Effector memory CD8-positive, alpha-beta T cell (primary cell): ENCODE data around the gene PCDH1.
A peak's percentile ranks its signal among the peaks of the same experiment; 100 is the strongest.

Experiments
- ATAC-seq: fragments of 150-1000 bp; cut with Tn5 transposase; replicated peaks from 2 replicates; pipeline ENCODE4 v1.10.0; 2021; ENCODE audit warnings: mild to moderate bottlenecking, moderate library complexity
- DNase-seq, 3 experiments: peaks; one replicate each; pipeline ENCODE4 v3.0.0; 2021
- H3K27ac Mint-ChIP-seq, 2 donors: one replicate each; pipeline ENCODE4 v1.8.0; 2022; ENCODE audit warnings: mild to moderate bottlenecking in 2 of 2, mixed read lengths in 2 of 2, moderate library complexity in 2 of 2
- H3K27me3 Mint-ChIP-seq, 2 donors: one replicate each; pipeline ENCODE4 v1.8.0; 2022; ENCODE audit warnings: mixed read lengths in 2 of 2
- H3K36me3 Mint-ChIP-seq: one replicate; pipeline ENCODE4 v1.8.0; 2022; ENCODE audit warnings: mild to moderate bottlenecking, moderate library complexity, mixed read lengths; ENCODE audit not compliant: insufficient read depth
- H3K4me1 Mint-ChIP-seq, 2 donors: one replicate each; pipeline ENCODE4 v1.8.0; 2022; ENCODE audit warnings: low read depth in 2 of 2, mixed read lengths in 2 of 2
- H3K4me3 Mint-ChIP-seq, 2 donors: one replicate each; pipeline ENCODE4 v1.8.0; 2022; ENCODE audit warnings: mild to moderate bottlenecking in 2 of 2, mixed read lengths in 2 of 2, moderate library complexity in 2 of 2
- H3K9me3 Mint-ChIP-seq, 2 donors: one replicate each; pipeline ENCODE4 v1.8.0; 2022; ENCODE audit warnings: mixed read lengths in 2 of 2

Gene PCDH1

DNA sequence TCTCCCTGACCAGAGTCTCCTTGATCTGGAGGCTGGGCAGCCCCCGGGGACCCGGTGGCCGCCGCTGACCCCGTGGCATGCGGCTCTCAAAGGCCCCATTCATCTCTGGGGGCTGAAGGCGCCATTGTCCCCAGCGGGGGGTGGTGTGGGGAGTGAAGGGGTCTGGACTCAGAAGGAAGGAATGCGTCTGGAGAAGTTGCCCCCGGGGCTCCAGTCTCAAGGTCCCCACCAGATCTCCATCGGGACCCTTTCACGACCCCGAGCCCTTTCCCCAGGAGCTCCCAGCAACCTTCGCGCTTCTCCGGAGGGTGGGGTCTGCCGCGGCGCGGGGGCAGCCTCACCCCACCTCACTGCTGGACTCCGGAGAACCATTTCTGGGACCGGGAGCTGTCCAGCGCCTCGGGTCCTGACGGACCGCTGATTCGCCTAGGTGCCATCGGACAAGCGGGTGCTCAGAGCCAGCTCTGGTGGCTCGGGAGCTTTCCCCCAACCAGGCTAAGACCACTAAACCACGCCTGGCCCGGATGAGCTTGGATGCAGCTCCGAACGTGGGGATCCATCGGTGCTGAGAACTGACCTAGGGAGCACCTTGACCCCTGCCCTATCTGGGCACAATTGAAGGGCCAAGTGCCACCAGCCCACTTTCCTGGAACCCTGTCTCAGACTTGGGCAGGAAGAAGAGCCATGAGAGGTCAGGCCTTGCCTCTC lies 5.1 kb upstream of the PCDH1 start:
- Mint-ChIP-seq H3K4me1 (peaks cover 13 to 18% of the 10 kb centered on the region in 2 donors), H3K4me3 (no peak overlapping the region), H3K36me3 (peaks cover 1% of the 10 kb centered on the region), H3K27me3 (peaks cover 68 to 86% of the 10 kb centered on the region in 2 donors), H3K9me3 (no peaks in the 10 kb centered on the region), H3K27ac (no peak overlapping the region)
- ATAC-seq (no peak), DNase-seq (peak in 1 of 3 experiments; percentile 18)

- Mint-ChIP-seq H3K27me3 (peaks cover 68 to 91% of the 10 kb centered on the region in 2 donors), H3K9me3 (no peaks in the 10 kb centered on the region), H3K4me3 (no peak overlapping the region), H3K36me3 (no peaks in the 10 kb centered on the region), H3K4me1 (peaks cover 13 to 20% of the 10 kb centered on the region in 2 donors), H3K27ac (no peak overlapping the region)
- no peak for ATAC-seq
- no peak for DNase-seq
Measured at GRCh38 chr5:141882594-141883183, 4.5 kb upstream of the PCDH1 start.

GRCh38 chr5:141881886-141882285 lies 3.7 kb upstream of the PCDH1 start:
- Mint-ChIP-seq H3K9me3 (no peaks in the 10 kb centered on the region), H3K27me3 (peaks cover 74 to 97% of the 10 kb centered on the region in 2 donors), H3K27ac (no peak overlapping the region), H3K4me1 (peaks cover 19 to 28% of the 10 kb centered on the region in 2 donors), H3K36me3 (no peaks in the 10 kb centered on the region), H3K4me3 (no peak overlapping the region)
- DNase-seq (no peak), ATAC-seq (no peak)

- Mint-ChIP-seq H3K27me3 (peaks cover 69 to 95% of the 10 kb centered on the region in 2 donors), H3K36me3 (no peaks in the 10 kb centered on the region), H3K4me1 (peaks cover 20 to 28% of the 10 kb centered on the region in 2 donors), H3K4me3 (no peak overlapping the region), H3K9me3 (no peaks in the 10 kb centered on the region), H3K27ac (peak overlapping the region in 1 of 2 donors; percentile 42)
- ATAC-seq = no peak
- no peak for DNase-seq
Measured at GRCh38 chr5:141880961-141881801, 3.0 kb upstream of the PCDH1 start.

DNA sequence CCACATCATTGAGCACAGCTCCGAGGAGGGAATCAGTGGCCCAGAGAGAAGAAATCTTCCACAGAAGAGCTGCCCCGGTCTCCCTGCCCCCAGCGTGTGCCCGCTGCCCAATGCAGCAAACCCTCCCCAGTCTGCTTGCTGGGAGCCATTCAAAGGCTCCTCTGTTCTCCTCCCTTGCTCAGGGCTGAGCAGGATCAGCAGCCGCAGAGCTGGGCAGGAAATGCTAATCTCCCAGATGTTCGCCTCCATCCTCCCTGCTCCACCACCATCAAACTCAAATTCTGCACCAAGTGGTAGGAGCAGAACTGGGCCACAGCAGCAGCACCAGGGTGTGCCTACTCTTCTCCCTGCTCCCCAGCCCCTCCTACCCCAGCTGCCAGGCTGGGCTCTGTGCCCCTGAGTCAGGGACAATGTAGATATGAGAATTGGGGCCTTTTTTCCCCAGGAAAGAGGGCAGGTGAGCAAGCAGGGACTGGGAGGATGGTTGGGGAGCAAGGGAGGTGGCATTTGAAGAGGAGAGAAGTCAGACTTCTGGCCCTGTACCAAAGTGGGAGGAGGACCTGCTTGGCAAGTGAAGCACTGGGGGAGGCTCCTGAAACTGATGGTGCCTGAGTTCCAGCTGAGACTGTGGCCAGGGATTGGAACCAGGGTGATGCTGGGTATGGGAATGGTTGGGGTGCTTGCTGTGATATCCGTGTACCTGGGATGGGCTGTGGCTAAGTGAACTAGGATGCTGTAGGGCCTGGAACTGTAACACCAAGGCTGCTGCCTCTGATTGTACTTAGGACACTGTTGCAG lies 1.9 kb upstream of the PCDH1 start:
- Mint-ChIP-seq H3K4me3 (peak overlapping the region in 1 of 2 donors; percentile 74), H3K36me3 (no peaks in the 10 kb centered on the region), H3K27me3 (peaks cover 69 to 93% of the 10 kb centered on the region in 2 donors), H3K9me3 (no peaks in the 10 kb centered on the region), H3K4me1 (peaks cover 27 to 28% of the 10 kb centered on the region in 2 donors), H3K27ac (peak overlapping the region; percentile 2 to 42)
- no peak for ATAC-seq
- DNase-seq = no peak

DNA sequence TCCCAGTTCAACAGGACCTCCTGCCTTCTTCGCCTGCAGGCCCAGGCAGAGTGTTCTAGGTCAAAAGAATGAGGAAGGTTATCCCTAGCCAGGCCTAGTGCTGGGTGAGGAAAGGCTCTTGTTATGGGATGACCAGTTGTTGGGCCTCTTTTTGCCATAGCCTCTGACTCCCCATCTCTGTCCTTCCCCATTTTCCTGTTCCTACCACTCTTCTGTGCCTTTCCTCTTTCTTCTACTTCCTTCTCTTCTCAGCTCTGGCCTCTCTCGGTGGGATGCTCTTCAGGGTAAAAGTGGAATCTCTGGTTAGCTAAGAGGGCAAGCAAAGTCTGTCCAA lies 1.2 kb upstream of the PCDH1 start:
- peak overlapping the region in 1 of 2 donors; percentile 2 for H3K27ac Mint-ChIP-seq

GRCh38 chr5:141878711-141879425 lies 658 bp upstream of the PCDH1 start:
- H3K27ac Mint-ChIP-seq = peak overlapping the region in 1 of 2 donors; percentile 2
- peak; percentile 82 for ATAC-seq
- DNase-seq = peak; percentile 88 to 93 (median 89)
- peaks cover 28 to 30% of the 10 kb centered on the region in 2 donors for H3K4me1 Mint-ChIP-seq
- H3K36me3 Mint-ChIP-seq = no peaks in the 10 kb centered on the region
- H3K9me3 Mint-ChIP-seq = no peaks in the 10 kb centered on the region
- peaks cover 69 to 93% of the 10 kb centered on the region in 2 donors for H3K27me3 Mint-ChIP-seq
- H3K4me3 Mint-ChIP-seq = peak overlapping the region; percentile 74

More for the DNA sequence above, 1.2 kb upstream of the PCDH1 start:
- no peaks in the 10 kb centered on the region for H3K9me3 Mint-ChIP-seq
- H3K27me3 Mint-ChIP-seq = peaks cover 69 to 93% of the 10 kb centered on the region in 2 donors
- peak overlapping the region; percentile 74 for H3K4me3 Mint-ChIP-seq
- peaks cover 28 to 30% of the 10 kb centered on the region in 2 donors for H3K4me1 Mint-ChIP-seq
- H3K36me3 Mint-ChIP-seq = no peaks in the 10 kb centered on the region
- DNase-seq (no peak), ATAC-seq (no peak)

DNA sequence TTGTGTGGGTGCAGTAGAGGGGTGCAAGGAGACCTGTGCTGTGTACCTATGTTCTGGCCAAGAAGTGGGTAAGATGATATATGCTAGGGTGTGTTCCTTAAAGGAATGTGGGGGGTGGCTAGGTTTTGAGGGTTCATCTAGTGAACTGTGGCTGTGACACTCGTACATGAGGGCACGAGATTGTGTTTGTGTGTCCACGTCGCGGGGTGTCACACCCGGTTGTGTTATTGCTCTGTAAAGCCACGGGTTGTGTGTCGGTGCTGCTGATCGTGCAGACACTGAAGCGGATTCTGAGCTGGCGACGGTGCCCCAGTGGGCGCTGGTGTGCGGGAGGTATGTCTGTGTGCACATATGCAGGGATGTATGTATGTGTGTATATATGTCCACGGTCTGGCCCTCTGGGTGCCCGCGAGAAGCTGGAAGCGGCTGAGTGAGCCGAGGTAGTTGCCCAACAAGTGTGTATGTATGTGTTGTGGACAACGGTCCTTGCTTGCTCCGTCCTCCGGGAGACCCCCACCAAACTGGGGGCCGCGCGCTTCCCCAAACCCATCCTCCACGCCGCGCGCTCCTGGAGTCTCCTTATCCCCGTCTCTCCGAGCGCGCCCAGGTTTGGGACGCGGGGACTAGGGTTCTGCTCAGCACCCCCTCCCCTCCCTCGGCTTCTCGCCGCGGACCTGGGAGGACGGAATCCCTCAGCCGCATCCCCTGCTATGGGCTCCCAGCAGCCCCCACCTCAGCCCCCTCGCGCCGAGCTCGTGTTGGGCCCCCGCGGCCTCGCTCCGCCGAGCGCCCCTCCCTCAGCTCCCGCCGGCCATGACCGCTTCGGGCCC lies 639 bp downstream of the PCDH1 start:
- peak; percentile 16 for ATAC-seq
- peak in 2 of 3 experiments; percentile 18 to 39 for DNase-seq
- peak overlapping the region in 1 of 2 donors; percentile 55 for H3K27ac Mint-ChIP-seq

GRCh38 chr5:141876628-141877355 lies 1.4 kb downstream of the PCDH1 start:
- H3K4me3 Mint-ChIP-seq = peak overlapping the region; percentile 62 to 68
- DNase-seq (peak in 1 of 3 experiments; percentile 15), ATAC-seq (peak; percentile 31)
- H3K36me3 Mint-ChIP-seq = no peaks in the 10 kb centered on the region
- H3K9me3 Mint-ChIP-seq = no peaks in the 10 kb centered on the region
- H3K27ac Mint-ChIP-seq = peak overlapping the region in 1 of 2 donors; percentile 55
- H3K27me3 Mint-ChIP-seq = peaks cover 62 to 95% of the 10 kb centered on the region in 2 donors
- peaks cover 22 to 30% of the 10 kb centered on the region in 2 donors for H3K4me1 Mint-ChIP-seq

More for the DNA sequence above, 639 bp downstream of the PCDH1 start:
- Mint-ChIP-seq H3K4me1 (peaks cover 24 to 30% of the 10 kb centered on the region in 2 donors), H3K4me3 (peak overlapping the region; percentile 62 to 68), H3K9me3 (no peaks in the 10 kb centered on the region), H3K36me3 (no peaks in the 10 kb centered on the region), H3K27me3 (peaks cover 63 to 95% of the 10 kb centered on the region in 2 donors)

GRCh38 chr5:141875795-141876627 lies 2.2 kb downstream of the PCDH1 start:
- ATAC-seq (no peak), DNase-seq (peak in 1 of 3 experiments; percentile 14)
- Mint-ChIP-seq H3K4me3 (peak overlapping the region; percentile 62 to 68), H3K4me1 (peaks cover 22 to 31% of the 10 kb centered on the region in 2 donors), H3K9me3 (no peaks in the 10 kb centered on the region), H3K36me3 (no peaks in the 10 kb centered on the region), H3K27me3 (peaks cover 60 to 95% of the 10 kb centered on the region in 2 donors), H3K27ac (no peak overlapping the region)
